Mesenteric fat pad (tissue), 1 donor: Measurements from ENCODE around the gene TSC22D1. TPM values are rescaled to one million over a fixed set of nuclear protein-coding genes. Genes with fewer than 3 reads are reported as not detected.
"Not testable (repeated sequence)": the region's sequence is repeated elsewhere in the genome, so short reads cannot be mapped to it uniquely, and the experiment has no call there.

ENCODE experiments used
- DNase-seq: peaks from one replicate; pipeline ENCODE4 v3.0.0-alpha.2; 2020; ENCODE audit warnings: low spot score
- total RNA-seq: library from RNA; stranded (reverse); fragmentation: NEBNext Ultra II Directional; extraction: Animal tissue kit (Norgen Biotek cat#: 25700); gene quantifications from one replicate; pipeline ENCODE4 v1.2.1, GENCODE V29; 2021
- donor health status: DM: yes; HTN: yes; CAD: no.

TSC22D1 gene
- total RNA-seq, 1 donor from 2014 or later = 82.0 TPM

- no peak for DNase-seq
These were observed 68.5 kb downstream of the TSC22D1 start for GRCh38 chr13:44507639-44508038.

- DNase-seq = no peak
These were observed 69.4 kb downstream of the TSC22D1 start for GRCh38 chr13:44506719-44507118.

- no peak for DNase-seq
These were observed 69.9 kb downstream of the TSC22D1 start for GRCh38 chr13:44506251-44506650.

DNA sequence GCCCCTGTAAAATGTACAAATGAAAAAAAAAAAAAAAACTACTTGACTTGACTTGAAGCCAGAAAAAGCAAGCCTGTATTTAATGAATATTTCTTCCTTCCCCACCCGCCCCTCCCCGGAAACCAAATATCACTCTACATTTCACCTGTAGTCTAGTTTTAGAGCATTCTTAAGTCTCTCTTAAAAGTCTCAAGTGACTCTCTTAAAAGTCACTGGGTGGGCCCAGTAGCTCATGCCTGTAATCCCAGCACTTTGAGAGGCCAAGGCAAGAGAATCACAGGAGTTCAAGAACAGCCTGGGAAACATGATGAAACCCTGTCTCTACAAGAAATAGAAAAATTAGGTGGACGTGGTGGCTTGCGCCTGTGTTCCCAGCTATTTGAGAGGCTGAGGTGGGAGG, 72.0 kb downstream of the TSC22D1 start:
- no peak for DNase-seq

- no peak for DNase-seq
These were observed 77.2 kb downstream of the TSC22D1 start for GRCh38 chr13:44498969-44499368.

- DNase-seq = no peak
These were observed 77.6 kb downstream of the TSC22D1 start for GRCh38 chr13:44498502-44498901.

GRCh38 chr13:44497801-44498200, 78.3 kb downstream of the TSC22D1 start:
- no peak for DNase-seq

DNA sequence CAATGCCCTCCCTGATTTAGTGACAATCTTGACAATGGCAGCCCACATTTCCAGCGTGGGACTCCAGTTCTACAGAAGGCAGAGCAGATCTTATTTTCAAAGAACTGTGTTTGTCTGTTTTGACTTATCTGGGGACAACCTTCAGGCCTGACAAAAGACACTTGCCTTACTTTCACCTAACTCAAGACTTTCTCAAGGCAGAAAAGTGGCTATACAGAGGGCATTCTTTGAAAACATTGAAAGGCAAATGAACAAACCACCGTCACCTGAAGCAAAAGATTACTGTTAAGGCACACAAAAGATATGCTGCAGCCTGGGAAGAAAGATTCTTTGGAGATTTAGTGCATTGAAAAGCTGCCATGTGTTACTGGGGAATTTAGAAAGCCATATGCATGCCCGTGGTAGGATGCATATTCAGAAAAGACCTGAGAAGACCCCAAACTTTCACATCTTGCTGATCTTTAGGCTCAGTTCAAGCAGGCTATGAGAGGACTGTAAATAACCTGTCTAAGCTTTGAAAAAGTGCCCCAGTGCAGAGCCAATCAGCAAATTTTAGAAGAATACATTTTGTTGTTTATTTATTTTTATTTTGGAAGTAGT, 82.8 kb downstream of the TSC22D1 start:
- DNase-seq = no peak

GRCh38 chr13:44489751-44490150, 86.4 kb downstream of the TSC22D1 start:
- DNase-seq = no peak

DNA sequence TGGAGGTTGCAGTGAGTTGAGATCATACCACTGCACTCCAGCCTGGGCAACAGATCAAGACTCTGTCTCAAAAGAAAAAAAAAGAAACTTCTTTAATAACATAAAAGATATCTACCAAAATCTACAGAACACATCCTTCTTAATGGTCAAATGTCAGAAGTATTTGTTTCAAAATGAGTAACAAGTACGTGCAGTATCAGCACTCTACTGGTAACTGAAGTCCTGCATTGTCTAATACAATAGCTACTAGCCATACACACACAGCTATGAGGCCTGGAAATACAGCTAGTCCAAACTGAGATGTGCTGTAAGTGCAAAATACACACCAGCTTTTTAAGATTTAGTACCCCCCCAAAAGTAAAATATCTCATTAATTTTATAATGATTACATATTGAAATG, 88.1 kb downstream of the TSC22D1 start:
- no peak for DNase-seq

- no peak for DNase-seq
These were observed 91.5 kb downstream of the TSC22D1 start for GRCh38 chr13:44484562-44485138.

DNA sequence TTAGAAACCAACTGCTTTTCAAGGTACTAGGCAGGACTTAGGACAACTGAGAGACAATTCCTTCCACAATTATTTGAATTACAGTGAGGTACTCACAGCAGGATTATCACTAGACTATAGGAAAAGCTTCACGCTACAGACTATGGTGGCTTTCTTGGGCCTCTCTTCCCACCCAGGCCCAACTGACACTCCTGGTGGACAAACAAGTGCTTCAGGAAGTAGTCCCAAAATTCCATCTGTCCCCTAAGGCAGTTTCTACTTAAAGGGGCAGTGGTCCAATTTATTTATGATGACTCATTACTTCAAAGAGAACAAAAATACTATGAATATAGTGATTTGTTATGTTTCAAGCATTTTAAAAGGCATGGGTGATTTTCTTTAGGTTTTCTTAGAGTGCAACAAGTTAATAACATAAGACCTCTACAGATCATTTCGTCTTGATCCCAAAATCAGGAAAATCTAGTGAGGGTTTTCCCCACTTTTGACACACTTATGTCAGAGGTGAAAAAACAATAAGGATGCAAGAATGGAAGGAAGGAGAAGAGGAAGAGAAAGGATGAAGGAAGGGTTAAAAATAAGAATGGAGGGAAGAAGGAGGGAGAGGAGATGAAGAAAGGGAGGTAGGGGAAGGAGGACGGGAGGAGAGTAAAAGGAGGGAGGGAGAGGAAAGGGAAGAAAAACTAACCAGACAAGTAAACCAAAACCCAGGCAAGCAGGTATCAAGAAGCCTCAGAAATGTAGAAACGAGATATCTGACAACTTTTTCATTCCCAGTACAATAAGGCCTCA, 101.8 kb downstream of the TSC22D1 start:
- no peak for DNase-seq

GRCh38 chr13:44471686-44472085, 104.4 kb downstream of the TSC22D1 start:
- no peak for DNase-seq

DNA sequence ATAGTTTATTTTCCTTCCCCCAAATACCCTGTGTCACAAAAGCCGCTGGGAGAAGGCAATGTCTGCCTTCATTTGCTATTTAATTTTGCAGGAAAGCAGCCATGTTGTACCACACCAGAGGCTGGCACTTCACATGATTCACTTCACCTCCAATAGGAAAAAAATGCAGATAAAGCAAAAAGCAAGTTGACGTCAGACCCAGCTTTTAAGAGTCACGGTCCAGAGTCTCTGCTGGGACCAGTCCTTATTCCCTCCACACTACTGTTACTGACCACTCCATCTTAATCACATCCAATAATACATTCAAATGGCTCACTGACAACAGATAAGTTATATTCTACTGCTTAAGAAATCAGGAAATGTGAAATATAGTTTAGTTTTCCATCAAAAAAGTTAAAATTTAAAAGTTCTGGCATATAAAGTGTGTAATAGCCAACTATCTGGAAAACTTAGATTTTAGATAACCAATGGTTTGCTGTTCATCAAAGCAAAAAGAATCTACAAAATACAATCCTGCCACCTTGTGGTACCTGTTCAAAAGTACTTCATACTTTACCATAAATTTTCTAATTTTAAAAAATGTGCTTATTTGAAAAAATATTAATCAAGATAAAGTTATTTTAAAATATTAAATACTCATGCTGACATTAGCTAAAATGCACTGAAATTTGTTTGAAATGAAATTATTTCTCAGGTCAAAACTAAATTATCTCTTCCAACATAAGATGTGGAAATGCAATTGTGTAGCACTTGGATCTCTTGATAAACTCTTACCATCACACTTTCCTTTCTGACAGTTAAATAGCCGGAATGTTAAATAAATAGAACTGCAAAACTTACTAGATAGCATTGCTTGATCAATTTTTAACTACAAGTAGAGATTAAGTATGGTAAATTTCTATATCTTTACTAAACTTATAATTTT, 105.2 kb downstream of the TSC22D1 start:
- no peak for DNase-seq

- no peak for DNase-seq
These were observed 107.3 kb downstream of the TSC22D1 start for GRCh38 chr13:44468874-44469273.

- DNase-seq = no peak
These were observed 110.8 kb downstream of the TSC22D1 start for GRCh38 chr13:44465318-44465717.

GRCh38 chr13:44464471-44464870, 111.7 kb downstream of the TSC22D1 start:
- no peak for DNase-seq

- no peak for DNase-seq
These were observed 112.4 kb downstream of the TSC22D1 start for GRCh38 chr13:44463759-44464158.

DNA sequence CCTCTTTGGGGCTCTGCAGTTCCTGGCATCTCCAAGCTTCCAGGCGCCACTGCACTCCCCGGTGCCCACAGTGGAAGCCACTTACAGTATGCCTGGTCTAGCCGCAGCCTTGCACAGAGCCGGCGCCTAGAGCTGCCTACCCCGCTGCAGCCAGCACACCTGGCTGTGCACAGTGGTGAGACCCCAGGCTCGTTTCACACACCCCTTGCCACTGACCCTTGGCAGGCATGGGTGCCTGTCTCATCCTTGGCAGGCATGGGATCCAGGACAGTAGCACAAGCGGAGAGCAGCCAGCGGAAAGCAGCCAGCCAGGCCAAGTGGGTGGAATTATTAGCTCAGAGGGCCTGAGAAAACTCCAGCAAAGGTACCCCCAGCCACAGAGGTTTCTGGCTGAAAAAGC, 116.5 kb downstream of the TSC22D1 start:
- DNase-seq = no peak

DNA sequence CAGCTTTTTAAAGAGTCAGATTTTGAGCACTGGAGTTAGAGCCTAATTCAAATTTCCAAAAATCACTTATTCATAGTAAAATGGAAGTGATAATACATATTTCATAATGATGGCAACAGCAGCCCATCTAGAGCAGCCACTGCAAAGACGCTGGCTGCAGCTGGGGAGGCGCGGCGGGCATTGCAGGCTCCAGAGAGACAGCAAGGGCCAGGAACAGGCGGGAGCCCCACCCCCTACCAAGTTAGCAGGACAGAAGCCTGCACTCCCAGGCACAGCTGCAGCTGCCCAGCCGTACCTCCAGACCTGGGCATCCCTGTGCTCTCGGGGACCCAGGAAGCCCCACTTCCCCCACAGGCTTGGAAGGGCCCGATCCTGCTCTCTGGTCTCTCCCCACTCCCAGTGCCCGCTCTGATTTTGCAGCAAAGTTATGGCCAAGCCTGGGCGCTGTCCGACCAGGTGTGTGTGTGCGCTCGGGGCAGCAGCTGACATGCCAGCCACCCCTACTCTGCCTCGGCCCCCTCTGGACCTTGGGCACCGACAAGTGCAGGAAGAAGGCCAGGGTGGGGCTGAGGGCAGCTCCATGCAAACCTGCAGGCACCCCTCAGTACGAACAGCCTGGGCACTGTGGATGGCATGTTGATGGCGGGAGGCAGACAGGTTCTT, 117.7 kb downstream of the TSC22D1 start:
- no peak for DNase-seq

DNA sequence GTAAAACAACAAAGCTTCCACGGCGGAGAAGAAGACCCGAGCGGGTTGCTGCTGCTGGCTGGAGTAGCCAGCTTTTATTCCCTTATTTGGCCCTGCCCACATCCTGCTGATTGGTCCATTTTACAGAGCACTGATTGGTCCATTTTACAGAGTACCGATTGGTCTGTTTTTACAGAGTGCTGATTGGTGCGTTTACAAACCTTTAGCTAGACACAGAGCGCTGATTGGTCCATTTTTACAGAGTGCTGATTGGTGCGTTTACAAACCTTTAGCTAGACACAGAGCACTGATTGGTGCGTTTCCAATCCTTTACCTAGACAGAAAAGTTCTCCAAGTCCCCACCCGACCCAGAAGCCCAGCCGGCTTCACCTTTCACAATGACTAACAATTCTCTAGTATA, 119.9 kb downstream of the TSC22D1 start:
- DNase-seq = not testable (repeated sequence)
